GM12892 (cell line): Measurements from ENCODE around the gene SHBG.

Experiments used
- POLR2A ChIP-seq: IDR thresholded peaks from 2 replicates; pipeline ENCODE4 v1.6.1; 2011; ENCODE audit warnings: low read depth, low read length, control low read depth
- POLR2AphosphoS5 ChIP-seq: IDR thresholded peaks from 2 replicates; pipeline ENCODE4 v1.6.1; 2011; ENCODE audit warnings: low read depth, low read length, control low read depth
- TAF1 ChIP-seq: IDR thresholded peaks from 2 replicates; pipeline ENCODE4 v1.6.1; 2011; ENCODE audit warnings: low read depth, mild to moderate bottlenecking, control low read depth, low read length, borderline replicate concordance

- TF ChIP-seq POLR2A (no peak), TAF1 (no peak), POLR2AphosphoS5 (no peak)
Measured at GRCh38 chr17:7606280-7606679, 23.7 kb upstream of the SHBG start.
